NCI-H2196 treated with DMSO at 0.1 percent for 48 hours (cell line): ENCODE data around the gene GPATCH8.
A peak's percentile ranks its signal among the peaks of the same experiment; 100 is the strongest.

Experiments
- DNase-seq: peaks from one replicate; lab custom pipeline; 2025; ENCODE audit not compliant: unreplicated experiment; lab: John Stamatoyannopoulos, UW

The GPATCH8 gene

GRCh38 chr17:44464037-44464436 is 39.2 kb downstream of the GPATCH8 start:
- DNase-seq, result no peak

- no peak for DNase-seq
Observed at GRCh38 chr17:44451832-44452231, 51.4 kb downstream of the GPATCH8 start.

- DNase-seq, result no peak
Observed at GRCh38 chr17:44451016-44451627, 52.1 kb downstream of the GPATCH8 start.

- no peak for DNase-seq
Observed at GRCh38 chr17:44448412-44448811, 54.8 kb downstream of the GPATCH8 start.

- no peak for DNase-seq
Observed at GRCh38 chr17:44444735-44445105, 58.5 kb downstream of the GPATCH8 start.

GRCh38 chr17:44442806-44443205 is 60.4 kb downstream of the GPATCH8 start:
- no peak for DNase-seq

- no peak for DNase-seq
Observed at GRCh38 chr17:44439168-44439567, 64.0 kb downstream of the GPATCH8 start.

- no peak for DNase-seq
Observed at GRCh38 chr17:44438636-44439035, 64.6 kb downstream of the GPATCH8 start.

GRCh38 chr17:44436336-44436735 is 66.9 kb downstream of the GPATCH8 start:
- no peak for DNase-seq

GRCh38 chr17:44432254-44433157 is 70.7 kb downstream of the GPATCH8 start:
- DNase-seq, result no peak

- DNase-seq, result no peak
Observed at GRCh38 chr17:44424828-44425461, 78.3 kb downstream of the GPATCH8 start.

GRCh38 chr17:44417553-44417952 is 85.7 kb downstream of the GPATCH8 start:
- DNase-seq, result no peak

- DNase-seq, result no peak
Observed at GRCh38 chr17:44416558-44417289, 86.5 kb downstream of the GPATCH8 start.

- no peak for DNase-seq
Observed at GRCh38 chr17:44414394-44415155, 88.6 kb downstream of the GPATCH8 start.

- DNase-seq, result no peak
Observed at GRCh38 chr17:44409309-44410028, 93.7 kb downstream of the GPATCH8 start.

GRCh38 chr17:44408786-44409185 is 94.4 kb downstream of the GPATCH8 start:
- DNase-seq, result no peak

- no peak for DNase-seq
Observed at GRCh38 chr17:44402564-44403172, 100.5 kb downstream of the GPATCH8 start.

- DNase-seq, result peak; percentile 19
Observed at GRCh38 chr17:44400226-44400847, 102.9 kb downstream of the GPATCH8 start.
